ENCODE measurements around the gene GATA6.

The GATA6 gene

GRCh38 chr18:22169011-22169888 is at the start of gene GATA6:
TSS of gene GATA6 (plus strand) at chr18:22169589. CDS start at chr18:22171145, 1,556 bp downstream.
- no peak for DNase-seq (ENCODE audit: low read depth in 2 of 2, low spot score in 1 of 2)

GRCh38 chr18:22124970-22125369 is 44.4 kb upstream of the GATA6 start:
- DNase-seq (ENCODE audit: low read depth in 2 of 2, low spot score in 1 of 2), result no peak

- no peak for DNase-seq (ENCODE audit: low read depth in 2 of 2, low spot score in 1 of 2)
Observed at GRCh38 chr18:22128954-22129353, 40.4 kb upstream of the GATA6 start.

GRCh38 chr18:22129778-22130177 is 39.6 kb upstream of the GATA6 start:
- no peak for DNase-seq (ENCODE audit: low read depth in 2 of 2, low spot score in 1 of 2)

- DNase-seq (ENCODE audit: low read depth in 2 of 2, low spot score in 1 of 2), result no peak
Observed at GRCh38 chr18:22132258-22132657, 37.1 kb upstream of the GATA6 start.

GRCh38 chr18:22132763-22133162 is 36.6 kb upstream of the GATA6 start:
- DNase-seq (ENCODE audit: low read depth in 2 of 2, low spot score in 1 of 2), result no peak

- no peak for DNase-seq (ENCODE audit: low read depth in 2 of 2, low spot score in 1 of 2)
Observed at GRCh38 chr18:22136395-22136794, 33.0 kb upstream of the GATA6 start.

GRCh38 chr18:22141211-22141610 is 28.2 kb upstream of the GATA6 start:
- DNase-seq (ENCODE audit: low read depth in 2 of 2, low spot score in 1 of 2), result no peak

GRCh38 chr18:22143347-22144340 is 25.7 kb upstream of the GATA6 start:
- DNase-seq (ENCODE audit: low read depth in 2 of 2, low spot score in 1 of 2), result no peak

GRCh38 chr18:22145160-22145559 is 24.2 kb upstream of the GATA6 start:
- DNase-seq (ENCODE audit: low read depth in 2 of 2, low spot score in 1 of 2), result no peak

GRCh38 chr18:22149710-22150109 is 19.7 kb upstream of the GATA6 start:
- no peak for DNase-seq (ENCODE audit: low read depth in 2 of 2, low spot score in 1 of 2)

- DNase-seq (ENCODE audit: low read depth in 2 of 2, low spot score in 1 of 2), result no peak
Observed at GRCh38 chr18:22152093-22152492, 17.3 kb upstream of the GATA6 start.

GRCh38 chr18:22153428-22153827 is 16.0 kb upstream of the GATA6 start:
- no peak for DNase-seq (ENCODE audit: low read depth in 2 of 2, low spot score in 1 of 2)

- DNase-seq (ENCODE audit: low read depth in 2 of 2, low spot score in 1 of 2), result no peak
Observed at GRCh38 chr18:22155584-22155983, 13.8 kb upstream of the GATA6 start.

GRCh38 chr18:22159014-22159413 is 10.4 kb upstream of the GATA6 start:
- DNase-seq (ENCODE audit: low read depth in 2 of 2, low spot score in 1 of 2), result no peak

GRCh38 chr18:22161090-22161489 is 8.3 kb upstream of the GATA6 start:
- no peak for DNase-seq (ENCODE audit: low read depth in 2 of 2, low spot score in 1 of 2)

- DNase-seq (ENCODE audit: low read depth in 2 of 2, low spot score in 1 of 2), result no peak
Observed at GRCh38 chr18:22163416-22164161, 5.8 kb upstream of the GATA6 start.

GRCh38 chr18:22164337-22165048 is 4.9 kb upstream of the GATA6 start:
- no peak for DNase-seq (ENCODE audit: low read depth in 2 of 2, low spot score in 1 of 2)

- no peak for DNase-seq (ENCODE audit: low read depth in 2 of 2, low spot score in 1 of 2)
Observed at GRCh38 chr18:22165049-22165602, 4.3 kb upstream of the GATA6 start.

GRCh38 chr18:22165603-22166068 is 3.8 kb upstream of the GATA6 start:
- DNase-seq (ENCODE audit: low read depth in 2 of 2, low spot score in 1 of 2), result no peak

All from stimulated activated CD8-positive, alpha-beta memory T cell treated with anti-CD3 and anti-CD28 coated beads, Interleukin-4, amount 100 ng/mL, for 1 hour (primary cell).